HEK293 (cell line): ENCODE results near the gene ZNF416.

Source experiments
- CTCF ChIA-PET: fragments of 350-600 bp; formaldehyde crosslinking; extraction: SDS; loops from one replicate; lab custom pipeline; 2021; ENCODE audit warnings: antibody characterized with exemption; lab: Yijun Ruan, JAX
- POLR2A ChIA-PET: fragments of 300-600 bp; formaldehyde crosslinking; extraction: SDS; loops from one replicate; lab custom pipeline; 2020; ENCODE audit warnings: antibody characterized with exemption, inconsistent platforms; lab: Yijun Ruan, JAX
- H3K27ac ChIP-seq: fragments of 200-500 bp; sonication (Bioruptor generic); 2 replicates; pipeline ENCODE4 v1.5.1; 2014; ENCODE audit warnings: low read depth, low read length, control low read depth, inconsistent platforms; ENCODE audit errors: extremely low read depth
- H3K36me3 ChIP-seq, 2 experiments: fragments of 200-500 bp in 1 of 2; sonication (Bioruptor generic) in 1 of 2; 1 replicate in 1 of 2; 2 replicates in 1 of 2; pipeline ENCODE4 v1.5.1; 2014 to 2017; ENCODE audit warnings: inconsistent platforms in 2 of 2, low read length in 2 of 2; ENCODE audit not compliant: control insufficient read depth in 2 of 2, insufficient read depth in 1 of 2
- H3K4me1 ChIP-seq: fragments of 200-500 bp; sonication (Bioruptor generic); 2 replicates; pipeline ENCODE4 v1.5.1; 2014; ENCODE audit warnings: mild to moderate bottlenecking, low read length, inconsistent platforms; ENCODE audit not compliant: control insufficient read depth, insufficient read depth
- H3K4me3 ChIP-seq: 2 replicates; pipeline ENCODE4 v1.5.1; 2011; ENCODE audit warnings: low read depth, mild to moderate bottlenecking, control low read depth, low read length, moderate library complexity
- H3K9me3 ChIP-seq: fragments of 200-500 bp; sonication (Bioruptor generic); 2 replicates; pipeline ENCODE4 v1.5.1; 2014; ENCODE audit warnings: low read depth, low read length, inconsistent platforms; ENCODE audit not compliant: control insufficient read depth, insufficient read depth
- EGR2 ChIP-seq: fragments of 450-650 bp; formaldehyde crosslinking; IDR thresholded peaks from 2 replicates; pipeline ENCODE4 v1.5.1; 2016; ENCODE audit warnings: low read depth, missing biosample characterization, missing genetic modification characterization
- HOXC10 ChIP-seq: sonication (generic); formaldehyde crosslinking; IDR thresholded peaks from 2 replicates; pipeline ENCODE4 v1.8.1; 2023; ENCODE audit warnings: mild to moderate bottlenecking, missing genetic modification reagents
- HOXD13 ChIP-seq: sonication (generic); formaldehyde crosslinking; IDR thresholded peaks from 2 replicates; pipeline ENCODE4 v1.8.0; 2022; ENCODE audit warnings: missing genetic modification reagents, borderline replicate concordance
- KLF1 ChIP-seq: fragments of 450-650 bp; formaldehyde crosslinking; IDR thresholded peaks from 2 replicates; pipeline ENCODE4 v1.5.1; 2016; ENCODE audit warnings: missing biosample characterization, missing genetic modification characterization
- KLF8 ChIP-seq: fragments of 450-650 bp; formaldehyde crosslinking; IDR thresholded peaks from 2 replicates; pipeline ENCODE4 v1.5.1; 2016; ENCODE audit warnings: missing biosample characterization, missing genetic modification characterization
- MZF1 ChIP-seq: fragments of 450-650 bp; formaldehyde crosslinking; IDR thresholded peaks from 2 replicates; pipeline ENCODE4 v1.5.1; 2017; ENCODE audit warnings: missing biosample characterization, missing genetic modification characterization, borderline replicate concordance
- PATZ1 ChIP-seq: fragments of 450-650 bp; formaldehyde crosslinking; IDR thresholded peaks from 2 replicates; pipeline ENCODE4 v1.5.1; 2016; ENCODE audit warnings: missing biosample characterization, missing genetic modification characterization
- SP2 ChIP-seq: fragments of 450-650 bp; formaldehyde crosslinking; IDR thresholded peaks from 2 replicates; pipeline ENCODE4 v1.5.1; 2016; ENCODE audit warnings: missing biosample characterization, missing genetic modification characterization
- TRIM28 ChIP-seq: IDR thresholded peaks from 2 replicates; pipeline ENCODE4 v1.6.1; 2011; ENCODE audit warnings: low read length, control low read depth, borderline replicate concordance
- YY1 ChIP-seq: fragments of 450-650 bp; formaldehyde crosslinking; IDR thresholded peaks from 2 replicates; pipeline ENCODE4 v1.5.1; 2018; ENCODE audit warnings: missing biosample characterization, missing genetic modification characterization
- ZBTB17 ChIP-seq: fragments of 450-650 bp; formaldehyde crosslinking; IDR thresholded peaks from 2 replicates; pipeline ENCODE4 v1.5.1; 2016; ENCODE audit warnings: missing biosample characterization, missing genetic modification characterization
- ZFHX2 ChIP-seq: fragments of 450-650 bp; formaldehyde crosslinking; conservative IDR thresholded peaks from 2 replicates; pipeline ENCODE4 v1.5.1; 2016; ENCODE audit warnings: missing biosample characterization, missing genetic modification characterization
- ZFP69B ChIP-seq: fragments of 450-650 bp; formaldehyde crosslinking; IDR thresholded peaks from 2 replicates; pipeline ENCODE4 v1.5.1; 2016; ENCODE audit warnings: missing biosample characterization, missing genetic modification characterization
- ZNF10 ChIP-seq: fragments of 450-650 bp; formaldehyde crosslinking; IDR thresholded peaks from 2 replicates; pipeline ENCODE4 v1.5.1; 2017; ENCODE audit warnings: missing biosample characterization, missing genetic modification characterization
- ZNF112 ChIP-seq: fragments of 450-650 bp; formaldehyde crosslinking; IDR thresholded peaks from 2 replicates; pipeline ENCODE4 v1.5.0; 2017; ENCODE audit warnings: missing biosample characterization, missing genetic modification characterization
- ZNF114 ChIP-seq: fragments of 450-650 bp; formaldehyde crosslinking; IDR thresholded peaks from 2 replicates; pipeline ENCODE4 v1.5.0; 2017; ENCODE audit warnings: missing biosample characterization, missing genetic modification characterization
- ZNF157 ChIP-seq: fragments of 450-650 bp; formaldehyde crosslinking; IDR thresholded peaks from 2 replicates; pipeline ENCODE4 v1.5.1; 2016; ENCODE audit warnings: missing biosample characterization, missing genetic modification characterization
- ZNF174 ChIP-seq: fragments of 450-650 bp; formaldehyde crosslinking; IDR thresholded peaks from 2 replicates; pipeline ENCODE4 v1.5.0; 2017; ENCODE audit warnings: missing biosample characterization, mild to moderate bottlenecking, missing genetic modification characterization
- ZNF24 ChIP-seq: fragments of 450-650 bp; formaldehyde crosslinking; IDR thresholded peaks from 2 replicates; pipeline ENCODE4 v1.5.1; 2016; ENCODE audit warnings: missing biosample characterization, missing genetic modification characterization
- ZNF335 ChIP-seq: fragments of 450-650 bp; formaldehyde crosslinking; conservative IDR thresholded peaks from 2 replicates; pipeline ENCODE4 v1.5.1; 2016; ENCODE audit warnings: missing biosample characterization, missing genetic modification characterization
- ZNF366 ChIP-seq: fragments of 450-650 bp; formaldehyde crosslinking; conservative IDR thresholded peaks from 2 replicates; pipeline ENCODE4 v1.5.1; 2016; ENCODE audit warnings: missing biosample characterization, missing genetic modification characterization
- ZNF398 ChIP-seq: fragments of 450-650 bp; formaldehyde crosslinking; IDR thresholded peaks from 2 replicates; pipeline ENCODE4 v1.5.1; 2017; ENCODE audit warnings: missing biosample characterization, missing genetic modification characterization
- ZNF416 ChIP-seq: fragments of 450-650 bp; formaldehyde crosslinking; IDR thresholded peaks from 2 replicates; pipeline ENCODE4 v1.5.1; 2016; ENCODE audit warnings: missing biosample characterization, missing genetic modification characterization
- ZNF433 ChIP-seq: fragments of 450-650 bp; formaldehyde crosslinking; IDR thresholded peaks from 2 replicates; pipeline ENCODE4 v1.5.1; 2016; ENCODE audit warnings: missing biosample characterization, missing genetic modification characterization, low read depth
- ZNF76 ChIP-seq: fragments of 450-650 bp; formaldehyde crosslinking; IDR thresholded peaks from 2 replicates; pipeline ENCODE4; 2016; ENCODE audit warnings: low read depth, missing biosample characterization, missing genetic modification characterization, borderline replicate concordance
- ZNF843 ChIP-seq: fragments of 450-650 bp; formaldehyde crosslinking; IDR thresholded peaks from 2 replicates; pipeline ENCODE4 v1.5.1; 2016; ENCODE audit warnings: missing biosample characterization, missing genetic modification characterization
- ZXDB ChIP-seq: fragments of 450-650 bp; formaldehyde crosslinking; IDR thresholded peaks from 2 replicates; pipeline ENCODE4 v1.5.1; 2016; ENCODE audit warnings: missing biosample characterization, missing genetic modification characterization
- TF ChIP-seq, protein P1 (sequence below): fragments of 450-650 bp; formaldehyde crosslinking; IDR thresholded peaks from 2 replicates; pipeline ENCODE4 v1.5.1; 2016; ENCODE audit warnings: missing biosample characterization, missing genetic modification characterization
- TF ChIP-seq, protein P2 (sequence below): sonication (generic); formaldehyde crosslinking; IDR thresholded peaks from 2 replicates; pipeline ENCODE4 v1.8.1; 2022; ENCODE audit warnings: mild to moderate bottlenecking, moderate library complexity, missing genetic modification reagents

The ZNF416 gene

DNA sequence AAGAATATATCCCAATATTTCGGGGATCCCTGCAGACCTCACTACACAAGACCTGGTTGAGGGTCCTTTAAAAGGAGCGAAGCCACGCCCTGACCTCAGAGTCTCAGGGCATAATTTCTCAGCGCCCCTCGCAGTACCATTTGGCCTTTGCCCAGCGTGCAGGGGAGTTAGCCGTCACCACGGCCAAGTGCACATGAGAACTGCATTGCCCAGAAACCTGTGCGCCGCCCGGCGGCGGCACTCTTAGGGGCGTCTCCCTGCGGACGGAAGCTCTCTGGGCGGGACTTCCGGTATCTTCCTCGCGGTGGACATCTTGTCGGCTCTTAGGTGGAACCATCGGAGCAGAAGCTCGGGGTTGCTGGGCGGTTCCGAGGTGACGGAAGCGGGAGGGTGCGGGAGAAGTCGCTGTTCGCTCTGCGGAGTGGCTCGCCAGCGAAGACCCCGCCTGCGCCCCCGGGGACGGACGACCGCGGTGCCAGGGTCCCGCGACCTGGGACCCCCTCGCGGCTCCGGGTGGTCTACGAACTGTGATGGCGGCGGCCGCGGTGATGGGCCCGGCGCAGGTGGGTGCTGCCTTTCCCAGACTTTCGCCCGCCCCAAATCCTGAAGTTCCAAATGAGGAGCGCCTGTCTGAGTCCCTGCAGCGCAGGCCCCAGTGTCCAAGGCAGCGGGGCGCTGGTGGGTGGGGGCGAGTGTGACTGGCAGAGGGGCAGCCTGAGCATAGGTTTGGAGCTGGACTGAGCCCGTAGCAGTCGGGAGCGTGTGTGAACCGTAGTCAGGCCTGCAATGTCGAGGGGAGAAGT, 35.4 kb upstream of the ZNF416 start, which contains the start of gene ZNF134:
ZNF134 (plus strand) TSS at position 302 of the 803 bp plus-strand sequence. CDS start 5,227 bp downstream, outside the sequence.
- Histone ChIP-seq H3K4me3 (peak within 1 kb of the TSS; percentile 95), H3K27ac (peak within 1 kb of the TSS; percentile 71; the same call in 1 of the 2 replicates), H3K36me3 (peaks cover 29 to 42% of the 10 kb centered on the region in 2 experiments), H3K4me1 (no peaks in the 10 kb centered on the region), H3K9me3 (peaks cover 25% of the 10 kb centered on the region)
- CTCF ChIA-PET, result no interaction called here
- POLR2A ChIA-PET, result interaction anchor here (0.5 to 1.6 kb wide), 8 partner anchors 14 to 875 kb away, joined by 3 to 15 read pairs (median 4); partner anchors contain the start of genes ZNF211, ZNF530 and ZNF551
- no peak for TF ChIP-seq ZNF157
- TF ChIP-seq ZNF76 (tag by site-specific recombination), result peak; percentile 42; the same call in 1 of the 2 replicates
- TF ChIP-seq, protein P1, sequence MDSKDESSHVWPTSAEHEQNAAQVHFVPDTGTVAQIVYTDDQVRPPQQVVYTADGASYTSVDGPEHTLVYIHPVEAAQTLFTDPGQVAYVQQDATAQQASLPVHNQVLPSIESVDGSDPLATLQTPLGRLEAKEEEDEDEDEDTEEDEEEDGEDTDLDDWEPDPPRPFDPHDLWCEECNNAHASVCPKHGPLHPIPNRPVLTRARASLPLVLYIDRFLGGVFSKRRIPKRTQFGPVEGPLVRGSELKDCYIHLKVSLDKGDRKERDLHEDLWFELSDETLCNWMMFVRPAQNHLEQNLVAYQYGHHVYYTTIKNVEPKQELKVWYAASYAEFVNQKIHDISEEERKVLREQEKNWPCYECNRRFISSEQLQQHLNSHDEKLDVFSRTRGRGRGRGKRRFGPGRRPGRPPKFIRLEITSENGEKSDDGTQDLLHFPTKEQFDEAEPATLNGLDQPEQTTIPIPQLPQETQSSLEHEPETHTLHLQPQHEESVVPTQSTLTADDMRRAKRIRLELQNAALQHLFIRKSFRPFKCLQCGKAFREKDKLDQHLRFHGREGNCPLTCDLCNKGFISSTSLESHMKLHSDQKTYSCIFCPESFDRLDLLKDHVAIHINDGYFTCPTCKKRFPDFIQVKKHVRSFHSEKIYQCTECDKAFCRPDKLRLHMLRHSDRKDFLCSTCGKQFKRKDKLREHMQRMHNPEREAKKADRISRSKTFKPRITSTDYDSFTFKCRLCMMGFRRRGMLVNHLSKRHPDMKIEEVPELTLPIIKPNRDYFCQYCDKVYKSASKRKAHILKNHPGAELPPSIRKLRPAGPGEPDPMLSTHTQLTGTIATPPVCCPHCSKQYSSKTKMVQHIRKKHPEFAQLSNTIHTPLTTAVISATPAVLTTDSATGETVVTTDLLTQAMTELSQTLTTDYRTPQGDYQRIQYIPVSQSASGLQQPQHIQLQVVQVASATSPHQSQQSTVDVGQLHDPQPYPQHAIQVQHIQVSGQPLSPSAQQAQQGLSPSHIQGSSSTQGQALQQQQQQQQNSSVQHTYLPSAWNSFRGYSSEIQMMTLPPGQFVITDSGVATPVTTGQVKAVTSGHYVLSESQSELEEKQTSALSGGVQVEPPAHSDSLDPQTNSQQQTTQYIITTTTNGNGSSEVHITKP (tag by site-specific recombination), result peak; percentile 86
- no peak for TF ChIP-seq ZNF843 (tag by site-specific recombination)
- no peak for TF ChIP-seq ZFHX2 (tag by site-specific recombination)
- TF ChIP-seq ZNF24, result no peak
- no peak for TF ChIP-seq MZF1 (tag by site-specific recombination)
- TF ChIP-seq ZNF112 (tag by site-specific recombination), result no peak
- TF ChIP-seq ZNF114 (tag by site-specific recombination), result no peak
- peak; percentile 38; the same call in 1 of the 2 replicates for TF ChIP-seq KLF1 (tag by site-specific recombination)
- TF ChIP-seq ZFP69B (tag by site-specific recombination), result peak; percentile 29; the same call in 1 of the 2 replicates
- TF ChIP-seq ZNF335, result peak; percentile 83
- TF ChIP-seq SP2 (tag by site-specific recombination), result peak; percentile 82
- TF ChIP-seq EGR2, result no peak
- no peak for TF ChIP-seq ZNF433 (tag by site-specific recombination)
- TF ChIP-seq YY1 (tag by site-specific recombination), result peak; percentile 80
- no peak for TF ChIP-seq ZBTB17 (tag by site-specific recombination)
- no peak for TF ChIP-seq ZNF398 (tag by site-specific recombination)
- TF ChIP-seq HOXC10 (CRISPR knock-in tag), result peak; percentile 96
- no peak for TF ChIP-seq ZNF174 (tag by site-specific recombination)
- peak; percentile 62; the same call in 1 of the 2 replicates for TF ChIP-seq KLF8 (tag by site-specific recombination)
- no peak for TF ChIP-seq ZNF416 (tag by site-specific recombination)
- TF ChIP-seq HOXD13 (CRISPR knock-in tag), result no peak; the same call in 1 of the 2 replicates
- TF ChIP-seq TRIM28, result no peak
- no peak for TF ChIP-seq ZNF366 (tag by site-specific recombination)
- TF ChIP-seq, protein P2, sequence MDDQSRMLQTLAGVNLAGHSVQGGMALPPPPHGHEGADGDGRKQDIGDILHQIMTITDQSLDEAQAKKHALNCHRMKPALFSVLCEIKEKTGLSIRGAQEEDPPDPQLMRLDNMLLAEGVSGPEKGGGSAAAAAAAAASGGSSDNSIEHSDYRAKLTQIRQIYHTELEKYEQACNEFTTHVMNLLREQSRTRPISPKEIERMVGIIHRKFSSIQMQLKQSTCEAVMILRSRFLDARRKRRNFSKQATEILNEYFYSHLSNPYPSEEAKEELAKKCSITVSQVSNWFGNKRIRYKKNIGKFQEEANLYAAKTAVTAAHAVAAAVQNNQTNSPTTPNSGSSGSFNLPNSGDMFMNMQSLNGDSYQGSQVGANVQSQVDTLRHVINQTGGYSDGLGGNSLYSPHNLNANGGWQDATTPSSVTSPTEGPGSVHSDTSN (CRISPR knock-in tag), result 0 out of 2 replicates have a peak, but pooled peaks have one; percentile 73
- TF ChIP-seq PATZ1 (tag by site-specific recombination), result 0 out of 2 replicates have a peak, but pooled peaks have one; percentile 22
- peak; percentile 27; the same call in 1 of the 2 replicates for TF ChIP-seq ZNF10
- peak; percentile 70 for TF ChIP-seq ZXDB (tag by site-specific recombination)
